ENCODE measurements around the gene GNAS-AS1. TPM values are rescaled to one million over a fixed set of nuclear protein-coding genes. Genes with fewer than 3 reads are reported as not detected.
"Not testable (repeated sequence)": the region's sequence is repeated elsewhere in the genome, so short reads cannot be mapped to it uniquely, and the experiment has no call there.

Gene GNAS-AS1
- total RNA-seq, 2 donors from 2014 or later = 1.0 to 1.3 TPM

- peaks cover 47% of the 10 kb centered on the region for H3K27me3 Mint-ChIP-seq
- H3K36me3 Mint-ChIP-seq (ENCODE audit: low read depth) = peaks cover 26% of the 10 kb centered on the region
- H3K27ac Mint-ChIP-seq = no peak overlapping the region
- no peaks in the 10 kb centered on the region for H3K9me3 Mint-ChIP-seq
- no peak for ATAC-seq (replicated peaks)
- H3K4me1 Mint-ChIP-seq = peaks cover 3% of the 10 kb centered on the region
- no peak overlapping the region for H3K4me3 Mint-ChIP-seq
These were observed 9.7 kb downstream of the GNAS-AS1 start for GRCh38 chr20:58840816-58841538.

- H3K27ac Mint-ChIP-seq = no peak overlapping the region
- no peak for ATAC-seq (replicated peaks)
- H3K27me3 Mint-ChIP-seq = peaks cover 43% of the 10 kb centered on the region
These were observed 10.5 kb downstream of the GNAS-AS1 start for GRCh38 chr20:58839991-58840747.

DNA sequence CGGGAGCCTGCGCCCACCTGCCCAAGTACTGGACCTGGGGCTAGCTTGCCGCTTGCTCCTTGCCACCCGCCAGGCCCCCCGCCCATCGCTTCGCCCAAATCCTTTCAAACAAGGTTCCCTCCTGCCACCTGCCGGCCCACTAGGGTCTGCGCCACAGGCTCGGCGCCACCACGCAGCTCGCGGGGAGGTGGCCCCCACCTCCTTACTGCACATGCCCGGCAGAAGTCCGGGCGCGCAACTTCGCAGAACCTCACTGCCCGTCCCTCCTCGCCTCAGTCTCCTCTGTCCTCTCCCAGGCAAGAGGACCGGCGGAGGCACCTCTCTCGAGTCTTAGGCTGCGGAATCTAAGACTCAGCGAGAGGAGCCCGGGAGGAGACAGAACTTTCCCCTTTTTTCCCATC, 11.2 kb downstream of the GNAS-AS1 start:
- Mint-ChIP-seq H3K4me1 (no peaks in the 10 kb centered on the region), H3K9me3 (no peaks in the 10 kb centered on the region), H3K27me3 (peaks cover 39% of the 10 kb centered on the region), H3K27ac (no peak overlapping the region), H3K4me3 (peak overlapping the region; percentile 44), H3K36me3 (ENCODE audit: low read depth) (peaks cover 26% of the 10 kb centered on the region)
- ATAC-seq (replicated peaks) = peak; percentile 53

More at GRCh38 chr20:58839991-58840747, 10.5 kb downstream of the GNAS-AS1 start:
- Mint-ChIP-seq H3K9me3 (no peaks in the 10 kb centered on the region), H3K4me3 (peak overlapping the region; percentile 44), H3K4me1 (no peaks in the 10 kb centered on the region), H3K36me3 (ENCODE audit: low read depth) (peaks cover 26% of the 10 kb centered on the region)

DNA sequence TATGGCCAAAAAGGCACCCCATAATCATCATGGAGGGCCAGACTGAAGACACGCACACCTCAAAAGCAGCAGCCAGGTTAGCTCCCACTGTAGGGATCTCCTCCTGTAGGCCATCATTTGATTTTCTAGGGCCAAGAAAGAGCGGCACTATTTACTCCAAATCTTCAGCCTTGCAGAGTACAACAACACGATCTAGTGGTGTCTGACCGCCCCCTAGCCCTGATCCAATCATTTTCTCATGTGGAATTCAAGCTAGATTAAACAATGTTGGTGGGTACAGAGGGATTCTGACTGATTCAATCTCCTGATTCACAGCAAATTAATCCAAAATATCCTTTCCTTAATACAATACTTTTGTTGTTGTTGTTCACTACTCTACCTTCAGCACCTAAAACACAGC, 12.5 kb downstream of the GNAS-AS1 start:
- H3K36me3 Mint-ChIP-seq (ENCODE audit: low read depth) = peaks cover 26% of the 10 kb centered on the region
- H3K27me3 Mint-ChIP-seq = peaks cover 36% of the 10 kb centered on the region

GRCh38 chr20:58837717-58838116, 13.0 kb downstream of the GNAS-AS1 start:
- no peak for ATAC-seq (replicated peaks)
- no peaks in the 10 kb centered on the region for H3K4me1 Mint-ChIP-seq
- no peak overlapping the region for H3K4me3 Mint-ChIP-seq
- H3K27ac Mint-ChIP-seq = no peak overlapping the region
- peaks cover 26% of the 10 kb centered on the region for H3K36me3 Mint-ChIP-seq (ENCODE audit: low read depth)
- H3K9me3 Mint-ChIP-seq = no peaks in the 10 kb centered on the region
- peaks cover 38% of the 10 kb centered on the region for H3K27me3 Mint-ChIP-seq

More for the DNA sequence above, 12.5 kb downstream of the GNAS-AS1 start:
- Mint-ChIP-seq H3K9me3 (no peaks in the 10 kb centered on the region), H3K4me3 (no peak overlapping the region), H3K27ac (no peak overlapping the region), H3K4me1 (no peaks in the 10 kb centered on the region)
- no peak for ATAC-seq (replicated peaks)

- no peak overlapping the region for H3K4me3 Mint-ChIP-seq
- no peak overlapping the region for H3K27ac Mint-ChIP-seq
- H3K4me1 Mint-ChIP-seq = no peaks in the 10 kb centered on the region
- H3K36me3 Mint-ChIP-seq (ENCODE audit: low read depth) = peaks cover 17% of the 10 kb centered on the region
- ATAC-seq (replicated peaks) = no peak
- peaks cover 31% of the 10 kb centered on the region for H3K27me3 Mint-ChIP-seq
- H3K9me3 Mint-ChIP-seq = no peaks in the 10 kb centered on the region
These were observed 14.0 kb downstream of the GNAS-AS1 start for GRCh38 chr20:58836616-58837204.

DNA sequence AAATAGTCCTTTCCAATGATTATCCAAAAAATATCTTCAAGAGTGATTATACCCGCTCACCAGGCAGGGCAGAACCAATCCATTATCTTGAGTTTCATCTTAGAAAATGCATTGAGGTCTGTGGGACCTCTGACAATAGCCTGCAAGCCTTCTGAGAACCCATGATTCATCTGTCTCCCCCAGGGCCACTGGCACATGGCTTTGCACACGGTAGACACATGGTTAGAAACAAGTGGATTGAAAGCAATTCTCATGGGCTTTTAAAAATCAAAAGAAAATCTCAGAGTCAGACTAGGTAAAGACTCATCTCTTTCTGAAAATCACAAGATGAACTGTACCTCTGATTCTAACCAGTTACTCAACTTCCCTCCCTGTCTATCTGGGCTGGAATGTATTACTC, 15.5 kb downstream of the GNAS-AS1 start:
- peaks cover 5% of the 10 kb centered on the region for H3K4me1 Mint-ChIP-seq

GRCh38 chr20:58833921-58834320, 16.8 kb downstream of the GNAS-AS1 start:
- no peak overlapping the region for H3K27ac Mint-ChIP-seq
- peaks cover 24% of the 10 kb centered on the region for H3K27me3 Mint-ChIP-seq

More for the DNA sequence above, 15.5 kb downstream of the GNAS-AS1 start:
- Mint-ChIP-seq H3K36me3 (ENCODE audit: low read depth) (peaks cover 3% of the 10 kb centered on the region), H3K9me3 (no peaks in the 10 kb centered on the region), H3K27me3 (peaks cover 26% of the 10 kb centered on the region), H3K27ac (no peak overlapping the region), H3K4me3 (no peak overlapping the region)
- ATAC-seq (replicated peaks) = no peak

GRCh38 chr20:58832457-58832856, 18.2 kb downstream of the GNAS-AS1 start:
- Mint-ChIP-seq H3K4me1 (peaks cover 5% of the 10 kb centered on the region), H3K4me3 (no peak overlapping the region), H3K9me3 (peaks cover 4% of the 10 kb centered on the region), H3K27ac (no peak overlapping the region), H3K27me3 (peaks cover 20% of the 10 kb centered on the region), H3K36me3 (ENCODE audit: low read depth) (no peaks in the 10 kb centered on the region)
- no peak for ATAC-seq (replicated peaks)

More at GRCh38 chr20:58833921-58834320, 16.8 kb downstream of the GNAS-AS1 start:
- Mint-ChIP-seq H3K36me3 (ENCODE audit: low read depth) (no peaks in the 10 kb centered on the region), H3K4me3 (no peak overlapping the region), H3K9me3 (peaks cover 3% of the 10 kb centered on the region), H3K4me1 (peaks cover 5% of the 10 kb centered on the region)
- ATAC-seq (replicated peaks) = no peak

DNA sequence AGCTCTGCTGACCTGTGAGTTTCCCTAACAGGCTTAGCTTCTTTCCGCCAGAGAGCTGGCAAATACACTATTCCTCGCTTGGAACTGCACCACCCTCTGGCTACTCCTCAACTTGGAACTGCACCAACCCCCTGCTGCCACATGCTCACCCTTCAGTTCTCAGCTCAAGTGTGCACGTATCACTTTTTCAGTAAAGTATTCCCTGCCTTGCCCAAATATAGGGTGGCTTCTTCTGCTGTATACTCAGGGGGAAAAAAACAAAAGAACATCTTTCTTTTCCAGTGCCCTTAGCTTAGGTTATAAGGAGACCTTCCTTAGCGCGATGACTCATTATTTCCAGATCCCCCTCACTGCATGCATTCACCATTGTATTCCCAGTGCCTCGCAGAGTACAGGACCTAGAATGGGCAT, 21.2 kb downstream of the GNAS-AS1 start:
- H3K27me3 Mint-ChIP-seq = peaks cover 13% of the 10 kb centered on the region
- H3K9me3 Mint-ChIP-seq = peaks cover 4% of the 10 kb centered on the region
- H3K27ac Mint-ChIP-seq = no peak overlapping the region
- no peaks in the 10 kb centered on the region for H3K36me3 Mint-ChIP-seq (ENCODE audit: low read depth)
- peaks cover 5% of the 10 kb centered on the region for H3K4me1 Mint-ChIP-seq
- ATAC-seq (replicated peaks) = no peak
- no peak overlapping the region for H3K4me3 Mint-ChIP-seq

DNA sequence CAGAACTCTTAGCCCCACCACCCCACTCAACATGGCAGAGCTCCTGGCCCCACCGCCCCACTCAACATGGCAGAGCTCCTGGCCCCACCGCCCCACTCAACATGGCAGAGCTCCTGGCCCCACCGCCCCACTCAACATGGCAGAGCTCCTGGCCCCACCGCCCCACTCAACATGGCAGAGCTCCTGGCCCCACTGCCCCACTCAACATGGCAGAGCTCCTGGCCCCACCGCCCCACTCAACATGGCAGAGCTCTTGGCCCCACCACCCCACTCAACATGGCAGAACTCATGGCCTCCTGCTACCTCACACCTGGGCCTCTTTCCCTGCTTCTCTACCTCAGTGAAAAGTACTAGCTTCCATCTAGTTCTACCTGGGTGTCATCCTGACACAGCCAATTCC, 21.9 kb downstream of the GNAS-AS1 start:
- not testable (repeated sequence) for H3K27ac Mint-ChIP-seq; H3K4me3 Mint-ChIP-seq; H3K9me3 Mint-ChIP-seq; ATAC-seq (replicated peaks); H3K36me3 Mint-ChIP-seq (ENCODE audit: low read depth); H3K4me1 Mint-ChIP-seq
- peaks cover 11% of the 10 kb centered on the region for H3K27me3 Mint-ChIP-seq

- H3K4me3 Mint-ChIP-seq = no peak overlapping the region
- H3K4me1 Mint-ChIP-seq = peaks cover 5% of the 10 kb centered on the region
- no peak for ATAC-seq (replicated peaks)
- H3K27me3 Mint-ChIP-seq = peaks cover 4% of the 10 kb centered on the region
- H3K27ac Mint-ChIP-seq = no peak overlapping the region
- H3K36me3 Mint-ChIP-seq (ENCODE audit: low read depth) = no peaks in the 10 kb centered on the region
- H3K9me3 Mint-ChIP-seq = peaks cover 4% of the 10 kb centered on the region
These were observed 22.6 kb downstream of the GNAS-AS1 start for GRCh38 chr20:58828136-58828535.

GRCh38 chr20:58826271-58826670, 24.4 kb downstream of the GNAS-AS1 start:
- no peak for ATAC-seq (replicated peaks)
- Mint-ChIP-seq H3K4me3 (no peak overlapping the region), H3K9me3 (peaks cover 4% of the 10 kb centered on the region), H3K4me1 (peaks cover 5% of the 10 kb centered on the region), H3K36me3 (ENCODE audit: low read depth) (no peaks in the 10 kb centered on the region), H3K27ac (no peak overlapping the region), H3K27me3 (peaks cover 2% of the 10 kb centered on the region)

GRCh38 chr20:58825450-58825849, 25.3 kb downstream of the GNAS-AS1 start:
- Mint-ChIP-seq H3K4me1 (peaks cover 1% of the 10 kb centered on the region), H3K27ac (no peak overlapping the region), H3K27me3 (peaks cover 8% of the 10 kb centered on the region), H3K9me3 (peaks cover 4% of the 10 kb centered on the region), H3K36me3 (ENCODE audit: low read depth) (no peaks in the 10 kb centered on the region), H3K4me3 (no peak overlapping the region)
- no peak for ATAC-seq (replicated peaks)

- Mint-ChIP-seq H3K9me3 (peaks cover 4% of the 10 kb centered on the region), H3K4me1 (no peaks in the 10 kb centered on the region), H3K27ac (no peak overlapping the region), H3K27me3 (peaks cover 8% of the 10 kb centered on the region), H3K4me3 (no peak overlapping the region), H3K36me3 (ENCODE audit: low read depth) (no peaks in the 10 kb centered on the region)
- no peak for ATAC-seq (replicated peaks)
These were observed 25.9 kb downstream of the GNAS-AS1 start for GRCh38 chr20:58824843-58825242.

All from activated T-helper 17 cell treated with anti-CD3 and anti-CD28 coated beads, Interleukin-2, amount 50 U/mL, for 72 hours (primary cell).